ENCODE results near the gene EMD. TPM values are rescaled to one million over a fixed set of nuclear protein-coding genes. Genes with fewer than 3 reads are reported as not detected.

Gene EMD
- polyA plus RNA-seq, 1 donor (not counting 4 experiments of a cell fraction or from before 2014, with no cell fraction given) = 36.9 TPM

GRCh38 chrX:154378059-154378798, 866 bp upstream of the EMD start:
- Histone ChIP-seq H4K20me1 (ENCODE audit: control insufficient read depth, extremely low read depth, insufficient read depth, low read length) (no peaks in the 10 kb centered on the region), H3K4me2 (ENCODE audit: control insufficient read depth, extremely low read depth, insufficient read depth, low read depth, low read length) (peak overlapping the region; percentile 54), H2AFZ (ENCODE audit: control insufficient read depth, low read length) (peak overlapping the region; percentile 15), H3K79me2 (ENCODE audit: control insufficient read depth, insufficient read depth, low read length) (peaks cover 13% of the 10 kb centered on the region), H3K27me3 (ENCODE audit: control insufficient read depth, extremely low read depth, insufficient read depth, low read length) (no peaks in the 10 kb centered on the region), H3K9me1 (ENCODE audit: control insufficient read depth, extremely low read depth, insufficient read depth, low read length) (no peaks in the 10 kb centered on the region), H3K9ac (ENCODE audit: control insufficient read depth, extremely low read depth, insufficient read depth, low read length) (peak overlapping the region; percentile 72), H3K36me3 (ENCODE audit: control insufficient read depth in 2 of 2, extremely low read depth in 1 of 2, insufficient read depth in 2 of 2, low read length in 2 of 2) (peaks cover 1 to 10% of the 10 kb centered on the region in 2 experiments), H3K27ac (ENCODE audit: control insufficient read depth, insufficient read depth, low read length) (peak overlapping the region; percentile 76), H3K4me1 (ENCODE audit: control insufficient read depth, extremely low read depth, insufficient read depth, low read length) (peaks cover 22% of the 10 kb centered on the region), H3K9me3 (ENCODE audit: control insufficient read depth, low read depth, low read length) (peaks cover 2% of the 10 kb centered on the region), H3K4me3 (ENCODE audit: control insufficient read depth in 2 of 3, extremely low read depth in 1 of 3, insufficient read depth in 2 of 3, low read depth in 1 of 3, low read length in 3 of 3) (peak overlapping the region; percentile 18 to 43 (median 41))
- TF ChIP-seq EZH2 (IDR thresholded peaks at IDR 0.05; ENCODE audit: low read length) = no peak
- no peak for TF ChIP-seq CTCF (optimal IDR thresholded peaks at IDR 0.05 in 1 of 3, IDR thresholded peaks at IDR 0.05 in 1 of 3, conservative IDR thresholded peaks at IDR 0.05 in 1 of 3; ENCODE audit: extremely low read depth in 1 of 3, insufficient read depth in 2 of 3, low read length in 3 of 3)
- dilution Hi-C loops (cut with MboI; ENCODE audit: extremely low pct_ligation_motif_present, low sequenced_read_pairs) = no loop called here
- FAIRE-seq (no peak), DNase-seq (ENCODE audit: low read depth, low spot score) (no peak)

- peaks cover 1 to 10% of the 10 kb centered on the region in 2 experiments for H3K36me3 ChIP-seq (ENCODE audit: control insufficient read depth in 2 of 2, extremely low read depth in 1 of 2, insufficient read depth in 2 of 2, low read length in 2 of 2)
- H3K79me2 ChIP-seq (ENCODE audit: control insufficient read depth, insufficient read depth, low read length) = peaks cover 13% of the 10 kb centered on the region
- TF ChIP-seq CTCF (optimal IDR thresholded peaks at IDR 0.05 in 1 of 3, IDR thresholded peaks at IDR 0.05 in 1 of 3, conservative IDR thresholded peaks at IDR 0.05 in 1 of 3; ENCODE audit: extremely low read depth in 1 of 3, insufficient read depth in 2 of 3, low read length in 3 of 3) = no peak
- no peak for TF ChIP-seq EZH2 (IDR thresholded peaks at IDR 0.05; ENCODE audit: low read length)
- FAIRE-seq = no peak
- H3K27ac ChIP-seq (ENCODE audit: control insufficient read depth, insufficient read depth, low read length) = peak overlapping the region; percentile 83
- H4K20me1 ChIP-seq (ENCODE audit: control insufficient read depth, extremely low read depth, insufficient read depth, low read length) = no peaks in the 10 kb centered on the region
- H3K9me1 ChIP-seq (ENCODE audit: control insufficient read depth, extremely low read depth, insufficient read depth, low read length) = no peaks in the 10 kb centered on the region
- no peaks in the 10 kb centered on the region for H3K27me3 ChIP-seq (ENCODE audit: control insufficient read depth, extremely low read depth, insufficient read depth, low read length)
- H3K4me2 ChIP-seq (ENCODE audit: control insufficient read depth, extremely low read depth, insufficient read depth, low read depth, low read length) = peak overlapping the region; percentile 68
- H3K4me3 ChIP-seq (ENCODE audit: control insufficient read depth in 2 of 3, extremely low read depth in 1 of 3, insufficient read depth in 2 of 3, low read depth in 1 of 3, low read length in 3 of 3) = peak overlapping the region; percentile 68 to 85 (median 70)
- no peaks in the 10 kb centered on the region for H3K9me3 ChIP-seq (ENCODE audit: control insufficient read depth, low read depth, low read length)
- peaks cover 14% of the 10 kb centered on the region for H3K4me1 ChIP-seq (ENCODE audit: control insufficient read depth, extremely low read depth, insufficient read depth, low read length)
- DNase-seq (ENCODE audit: low read depth, low spot score) = no peak
- peak overlapping the region; percentile 93 for H3K9ac ChIP-seq (ENCODE audit: control insufficient read depth, extremely low read depth, insufficient read depth, low read length)
- dilution Hi-C loops (cut with MboI; ENCODE audit: extremely low pct_ligation_motif_present, low sequenced_read_pairs) = no loop called here
- no peak overlapping the region for H2AFZ ChIP-seq (ENCODE audit: control insufficient read depth, low read length)
Measured at GRCh38 chrX:154379569-154379951, 465 bp downstream of the EMD start.

All from keratinocyte (primary cell).